ENCODE results near the gene TMEM41B.

GRCh38 chr11:9267680-9268079 is 46.7 kb downstream of the TMEM41B start:
- TF ChIP-seq CTCF (IDR thresholded peaks at IDR 0.05; ENCODE audit: poor library complexity, severe bottlenecking): no peak
- no peak for TF ChIP-seq TAF1 (IDR thresholded peaks at IDR 0.05; ENCODE audit: low read depth)
- TF ChIP-seq EZH2 (IDR thresholded peaks at IDR 0.05; ENCODE audit: borderline replicate concordance, insufficient read depth, low read length, poor library complexity, severe bottlenecking): no peak

Data from neural cell (in vitro differentiated cells).